GM19043 (cell line): ENCODE results near the gene SOAT2.
"Not testable (repeated sequence)": the region's sequence is repeated elsewhere in the genome, so short reads cannot be mapped to it uniquely, and the experiment has no call there.

Experiments used
- ATAC-seq: cut with Tn5 transposase; IDR thresholded peaks from one replicate; pipeline ENCODE4 v1.9.1; 2021; ENCODE audit warnings: low read depth; ENCODE audit not compliant: unreplicated experiment

Gene SOAT2

DNA sequence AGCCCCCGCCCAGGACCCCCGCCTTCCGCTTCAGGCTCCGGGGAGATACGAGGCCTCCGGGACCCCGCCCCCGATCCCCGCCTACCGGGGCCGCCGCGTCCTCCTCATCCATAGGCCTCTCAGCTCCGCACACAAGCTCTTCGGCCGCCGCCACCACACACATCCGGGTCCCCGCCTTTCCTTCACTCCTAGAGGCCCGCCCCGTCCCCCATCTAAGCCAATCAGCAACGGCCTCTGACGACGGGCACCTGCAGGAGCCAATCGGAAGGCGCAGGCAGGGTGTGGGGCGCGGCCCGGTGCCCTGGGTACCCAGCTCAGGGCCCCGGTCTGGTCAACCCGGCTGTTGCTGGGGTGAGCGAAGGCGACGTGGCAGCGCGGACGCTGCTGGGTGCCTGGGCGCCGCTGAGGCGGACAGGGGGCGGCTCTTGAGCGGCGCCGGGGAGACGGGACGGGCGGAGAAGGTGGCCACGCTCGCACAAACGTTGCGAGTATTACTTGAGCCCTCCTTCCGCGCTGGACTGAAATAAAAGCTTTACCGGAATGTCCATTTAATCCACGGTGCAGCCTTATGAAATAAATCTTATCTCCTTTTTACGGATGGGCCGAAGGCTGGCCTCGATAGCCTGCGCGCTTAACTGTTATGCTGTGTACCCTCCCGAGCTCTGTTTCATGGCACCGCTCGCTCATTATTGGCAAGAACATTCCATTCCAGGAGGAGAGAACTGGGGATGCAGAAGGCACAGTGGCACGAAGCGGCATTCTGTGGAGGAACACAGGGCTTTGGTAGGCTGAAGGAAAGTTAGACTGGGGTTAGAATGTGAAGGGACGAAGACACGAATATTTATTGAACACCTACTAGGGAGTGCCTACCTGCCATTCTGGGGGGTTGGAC lies 23.8 kb upstream of the SOAT2 start, which contains the start of gene SPRYD3:
Gene SPRYD3, minus strand, starts transcription at position 165 of the 892 bp plus-strand sequence. Its CDS starts 57 bp downstream, at position 108.
- ATAC-seq: peak; percentile 98

DNA sequence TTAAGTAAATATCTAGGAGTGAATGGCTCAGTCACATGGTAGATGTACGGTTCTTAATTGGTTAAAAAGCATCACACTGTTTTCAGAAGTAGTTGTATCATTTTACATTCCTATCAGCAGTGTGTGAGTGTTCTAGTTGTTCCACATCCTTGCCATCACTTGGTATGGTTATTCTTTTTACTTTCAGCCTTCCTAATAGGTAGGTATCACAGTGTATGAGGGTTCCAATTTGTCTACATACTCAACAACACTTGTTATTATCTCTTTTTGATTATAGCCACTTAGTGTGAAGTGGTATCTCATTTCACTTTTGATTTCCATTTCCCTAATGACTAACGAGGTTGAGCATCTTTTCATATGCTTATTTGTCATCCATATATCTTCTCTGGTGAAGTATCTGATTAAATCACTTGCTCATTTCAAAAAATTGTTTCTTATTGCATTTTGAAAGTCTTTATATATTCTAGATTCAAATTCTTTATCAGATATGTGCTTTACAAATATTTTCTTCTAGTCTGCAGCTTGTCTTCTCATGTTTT lies 20.6 kb upstream of the SOAT2 start:
- ATAC-seq: no peak

DNA sequence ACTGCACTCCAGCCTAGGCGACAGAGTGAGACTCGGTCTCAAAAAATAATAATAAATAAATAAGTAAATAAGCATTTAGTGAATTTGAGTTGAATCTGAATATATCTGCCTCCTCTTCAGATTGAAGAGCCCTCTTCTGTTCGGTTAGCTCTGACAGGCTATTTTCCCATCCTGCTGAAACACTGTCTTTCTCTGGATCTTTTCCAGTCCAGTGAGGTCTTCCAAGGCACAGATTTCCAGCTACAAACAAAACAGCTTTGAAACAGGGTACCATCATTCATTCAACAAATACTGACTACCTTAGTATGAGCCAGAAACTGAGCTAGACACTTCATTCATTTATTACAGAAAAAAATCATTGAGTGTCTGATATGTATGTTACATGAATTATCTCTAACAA lies 16.9 kb upstream of the SOAT2 start:
- no peak for ATAC-seq

DNA sequence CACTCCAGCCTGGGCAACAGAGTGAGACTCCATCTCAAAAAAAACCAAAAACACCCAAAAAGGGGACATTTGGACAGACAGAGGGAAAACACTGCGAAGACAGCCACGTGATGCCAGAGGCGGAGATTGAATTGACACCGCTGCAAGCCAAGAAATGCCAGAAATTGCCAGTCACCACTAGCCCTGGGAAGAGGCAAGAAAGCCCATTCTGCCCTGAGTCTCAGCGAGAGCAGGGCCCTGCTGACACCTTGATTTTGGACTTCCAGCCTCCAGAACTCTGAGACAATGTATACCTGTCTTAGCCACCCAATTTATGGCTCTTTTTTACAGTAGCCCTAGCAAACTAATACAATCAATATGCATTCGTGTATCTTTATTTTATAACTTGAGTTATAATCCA lies 13.2 kb upstream of the SOAT2 start:
- ATAC-seq: no peak

DNA sequence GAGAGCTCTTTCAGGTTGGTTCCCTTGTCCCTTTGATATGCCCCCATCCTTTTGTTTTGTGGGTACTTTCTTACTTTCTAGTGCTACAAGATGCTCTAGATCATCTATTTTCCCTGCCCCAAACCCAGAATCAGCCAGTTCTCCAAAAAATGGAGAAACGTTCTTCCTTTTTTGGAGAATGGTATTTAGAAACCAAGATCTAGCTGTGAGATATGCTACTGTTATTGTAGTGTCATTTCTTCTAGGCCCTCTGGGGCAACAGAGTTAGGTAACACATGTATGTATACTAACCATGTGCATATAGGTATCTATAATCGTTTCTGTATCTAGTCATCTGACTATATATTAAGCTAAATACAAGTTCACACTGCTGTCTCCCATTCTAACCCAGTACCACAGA lies 12.7 kb upstream of the SOAT2 start:
- ATAC-seq: no peak

DNA sequence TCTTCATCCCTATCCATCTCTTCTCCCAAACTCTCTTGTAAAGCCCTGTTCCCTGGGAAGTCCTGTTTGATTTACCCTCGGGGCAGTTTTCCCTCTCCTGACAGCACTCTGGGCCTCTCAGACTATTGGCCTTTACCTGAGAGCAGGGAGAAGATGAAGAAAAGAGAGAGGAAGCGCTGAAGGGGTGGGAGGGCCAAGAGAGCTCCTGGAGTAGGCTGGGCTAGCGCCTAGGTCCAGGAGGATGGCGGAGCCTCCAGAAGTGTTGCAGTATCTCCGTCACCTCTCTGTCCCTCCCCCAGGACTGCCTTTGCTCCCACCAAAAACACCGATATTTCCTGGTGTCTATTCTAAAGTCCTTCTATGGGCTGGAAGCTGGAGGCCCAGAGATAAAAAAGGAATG lies 11.5 kb upstream of the SOAT2 start:
- ATAC-seq: no peak

DNA sequence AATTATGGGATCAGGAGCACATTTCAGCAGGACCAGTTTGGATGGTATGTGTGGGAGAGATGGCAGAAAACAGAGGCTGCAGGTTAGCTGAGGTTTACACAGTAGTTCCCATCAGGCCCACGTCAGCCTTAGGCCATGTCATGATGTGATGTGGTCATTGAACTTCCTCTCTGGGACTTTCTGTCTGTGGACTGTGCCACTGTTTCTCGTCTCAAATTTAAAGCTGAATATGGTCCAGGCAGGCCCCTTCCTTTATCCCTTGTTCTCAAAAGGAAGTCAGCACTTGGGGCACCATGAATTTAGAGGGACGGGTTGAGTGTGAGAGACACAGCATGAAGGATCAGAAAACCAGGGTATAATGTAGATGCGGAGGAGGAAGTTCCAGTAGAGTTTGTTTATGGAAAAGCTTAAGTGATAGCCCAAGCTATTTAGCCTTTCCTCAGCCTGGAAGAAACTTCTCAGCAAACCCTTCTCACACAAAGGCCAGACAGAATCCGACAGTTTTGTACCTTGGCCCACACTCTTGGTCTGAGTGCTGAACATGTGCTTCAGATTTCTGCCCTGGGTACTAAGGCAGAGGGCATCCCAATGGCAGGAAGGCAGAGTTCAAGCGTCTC lies 9.4 kb upstream of the SOAT2 start:
- ATAC-seq: no peak

DNA sequence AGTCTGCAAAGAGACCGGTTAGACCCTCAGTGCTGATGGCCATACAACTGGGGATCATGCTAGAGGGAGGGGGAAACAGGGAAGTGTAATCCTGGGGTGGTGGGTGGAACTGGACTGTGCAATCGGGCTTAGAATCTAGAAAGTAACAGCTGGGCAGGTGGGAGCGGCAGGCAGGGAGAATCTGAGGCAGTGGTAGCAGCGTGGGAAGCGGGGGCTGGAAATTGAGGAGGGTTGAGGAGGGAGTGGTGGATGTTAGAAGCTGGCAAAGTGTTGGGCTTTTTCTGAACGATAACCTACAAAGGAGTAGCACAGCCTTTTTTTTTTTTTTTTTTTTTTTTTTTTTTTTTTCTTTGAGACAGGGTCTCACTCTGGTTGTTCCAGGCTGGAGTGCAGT lies 8.9 kb upstream of the SOAT2 start:
- no peak for ATAC-seq

DNA sequence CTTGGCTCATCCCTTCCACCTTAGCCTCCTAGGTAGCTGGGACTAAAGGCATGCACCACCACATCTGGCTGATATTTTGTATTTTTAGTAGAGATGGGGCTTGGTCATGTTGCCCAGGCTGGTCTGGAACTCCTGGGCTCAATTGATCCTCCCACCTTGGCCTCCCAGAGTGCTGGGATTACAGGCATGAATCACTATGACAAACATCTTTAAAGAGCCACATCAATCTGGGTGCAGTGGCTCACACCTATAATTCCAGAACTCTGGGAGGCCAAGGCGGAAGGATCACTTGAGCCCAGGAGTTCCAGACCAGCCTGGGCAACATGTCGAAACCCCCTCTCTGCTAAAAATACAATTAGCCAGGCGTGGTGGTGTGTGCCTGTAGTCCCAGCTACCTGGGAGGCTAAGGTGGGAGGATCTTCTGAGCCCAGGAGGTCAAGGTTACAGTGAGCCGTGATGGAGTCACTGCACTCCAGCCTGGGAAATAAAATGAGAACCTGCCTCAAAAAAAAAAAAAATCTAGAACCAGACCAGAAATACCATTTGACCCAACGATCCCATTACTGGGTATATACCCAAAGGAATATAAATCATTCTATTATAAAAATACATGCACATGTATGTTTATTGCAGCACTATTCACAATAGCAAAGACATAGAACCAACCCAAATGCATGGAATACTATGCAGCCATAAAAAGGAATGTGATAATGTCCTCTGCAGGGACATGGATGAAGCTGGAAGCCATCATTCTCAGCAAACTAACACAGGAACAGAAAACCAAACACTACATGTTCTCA lies 8.3 kb upstream of the SOAT2 start:
- ATAC-seq: not testable (repeated sequence)

DNA sequence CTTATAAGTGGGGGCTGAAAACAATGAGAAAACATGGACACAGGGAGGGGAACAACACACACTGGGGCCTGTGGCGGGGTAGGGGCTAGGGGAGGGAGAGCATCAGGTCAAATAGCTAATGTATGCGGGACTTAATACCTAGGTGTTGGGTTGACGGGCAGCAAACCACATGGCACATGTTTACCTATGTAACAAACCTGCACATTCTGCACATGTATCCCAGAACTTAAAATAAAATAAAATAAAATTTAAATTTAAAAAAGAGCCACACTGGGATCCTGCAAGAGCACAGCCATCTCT lies 7.7 kb upstream of the SOAT2 start:
- ATAC-seq: not testable (repeated sequence)

DNA sequence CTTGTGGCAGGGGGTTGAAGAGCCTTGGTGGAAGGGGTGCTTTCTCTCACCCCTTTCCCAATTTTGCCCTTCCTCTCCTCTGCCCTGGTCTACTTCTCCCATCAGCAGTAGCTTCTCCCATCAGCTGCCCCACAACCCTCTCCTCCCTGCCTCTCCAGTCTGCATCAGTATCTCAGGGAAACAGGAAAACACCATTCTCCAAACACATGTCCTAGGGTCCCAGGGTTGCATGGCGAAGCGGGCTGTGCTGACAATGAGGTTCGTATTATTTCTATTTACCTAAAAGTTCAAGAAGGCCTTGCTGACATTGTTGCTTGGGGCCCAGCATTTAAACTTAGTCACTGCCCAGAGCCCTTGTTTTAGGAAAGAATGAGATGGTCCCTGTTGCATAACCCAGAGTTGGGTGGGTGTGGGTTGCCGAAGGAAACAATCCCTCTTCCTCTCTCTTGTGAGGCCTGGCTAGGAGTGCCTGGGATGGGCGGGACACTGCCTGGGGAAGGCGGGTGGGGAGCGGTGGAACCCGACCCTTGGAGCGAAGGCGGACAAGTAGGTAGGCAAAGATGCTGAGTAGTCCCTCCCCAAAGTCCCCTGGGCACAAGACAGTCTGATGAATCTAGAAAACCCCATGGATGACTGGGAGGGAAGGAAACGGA lies 7.1 kb upstream of the SOAT2 start:
- ATAC-seq: no peak

DNA sequence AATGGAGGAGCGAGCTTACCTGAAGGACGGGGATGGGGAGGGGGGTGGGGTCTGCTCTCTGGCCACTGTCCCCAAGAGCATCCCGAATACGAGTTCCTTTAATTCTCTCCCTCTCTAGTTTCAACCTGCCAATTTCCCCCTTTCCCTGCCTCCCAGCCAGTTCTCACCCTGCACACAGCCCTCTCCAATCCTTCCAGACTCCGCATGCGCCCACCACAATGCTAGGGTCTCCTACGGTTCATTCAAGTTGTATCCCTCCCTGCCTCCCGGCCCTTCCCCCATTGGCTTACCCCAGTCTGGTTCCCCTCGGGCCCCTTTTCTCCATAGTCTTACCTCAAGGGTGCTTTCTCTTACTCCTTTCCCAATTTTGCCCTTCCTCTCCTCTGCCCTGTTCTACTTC lies 6.5 kb upstream of the SOAT2 start:
- no peak for ATAC-seq

DNA sequence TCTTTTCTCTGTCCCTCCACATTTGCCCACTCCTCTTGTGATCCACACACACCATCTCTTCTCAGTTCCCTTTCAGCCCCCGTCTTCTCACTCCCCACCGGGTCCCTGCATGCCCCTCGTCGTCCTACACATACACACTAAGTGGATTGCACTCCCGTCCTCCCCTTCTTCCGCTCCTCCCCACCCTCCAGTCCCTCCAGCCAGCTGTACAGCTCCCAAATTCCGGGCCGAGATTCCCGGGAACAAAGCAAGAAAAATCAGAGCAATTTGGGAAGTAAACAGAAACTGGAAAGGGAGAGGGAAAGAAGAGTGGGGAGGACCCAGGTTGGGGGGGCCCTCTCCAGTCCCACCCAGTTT lies 6.1 kb upstream of the SOAT2 start:
- ATAC-seq: no peak

DNA sequence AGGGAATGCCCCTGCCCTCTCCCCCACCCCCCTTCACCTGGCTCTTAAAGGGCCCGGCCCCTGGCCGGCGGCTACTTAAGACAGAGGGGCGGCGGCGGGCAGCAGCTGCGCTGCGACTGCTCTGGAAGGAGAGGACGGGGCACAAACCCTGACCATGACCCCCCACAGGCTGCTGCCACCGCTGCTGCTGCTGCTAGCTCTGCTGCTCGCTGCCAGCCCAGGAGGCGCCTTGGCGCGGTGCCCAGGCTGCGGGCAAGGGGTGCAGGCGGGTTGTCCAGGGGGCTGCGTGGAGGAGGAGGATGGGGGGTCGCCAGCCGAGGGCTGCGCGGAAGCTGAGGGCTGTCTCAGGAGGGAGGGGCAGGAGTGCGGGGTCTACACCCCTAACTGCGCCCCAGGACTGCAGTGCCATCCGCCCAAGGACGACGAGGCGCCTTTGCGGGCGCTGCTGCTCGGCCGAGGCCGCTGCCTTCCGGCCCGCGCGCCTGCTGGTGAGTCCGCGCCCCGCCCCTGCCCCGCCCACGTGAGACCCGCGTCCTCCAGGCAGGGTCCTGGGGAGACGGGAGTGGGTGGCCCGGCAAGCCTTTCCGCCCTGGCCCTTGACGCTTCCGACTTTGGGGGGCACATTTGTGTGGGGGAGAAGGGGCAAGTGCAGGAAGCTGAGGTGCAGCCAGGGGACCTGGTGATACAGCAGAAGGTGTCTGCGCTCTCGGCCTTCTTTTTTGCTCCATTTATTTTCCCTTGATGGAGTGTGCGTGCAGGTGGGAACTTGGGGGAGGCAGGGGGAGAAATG lies 5.5 kb upstream of the SOAT2 start, which contains the start of gene IGFBP6:
Gene IGFBP6, plus strand, starts transcription at position 104 of the 790 bp plus-strand sequence. Its CDS starts 51 bp downstream, at position 155.
- no peak for ATAC-seq

DNA sequence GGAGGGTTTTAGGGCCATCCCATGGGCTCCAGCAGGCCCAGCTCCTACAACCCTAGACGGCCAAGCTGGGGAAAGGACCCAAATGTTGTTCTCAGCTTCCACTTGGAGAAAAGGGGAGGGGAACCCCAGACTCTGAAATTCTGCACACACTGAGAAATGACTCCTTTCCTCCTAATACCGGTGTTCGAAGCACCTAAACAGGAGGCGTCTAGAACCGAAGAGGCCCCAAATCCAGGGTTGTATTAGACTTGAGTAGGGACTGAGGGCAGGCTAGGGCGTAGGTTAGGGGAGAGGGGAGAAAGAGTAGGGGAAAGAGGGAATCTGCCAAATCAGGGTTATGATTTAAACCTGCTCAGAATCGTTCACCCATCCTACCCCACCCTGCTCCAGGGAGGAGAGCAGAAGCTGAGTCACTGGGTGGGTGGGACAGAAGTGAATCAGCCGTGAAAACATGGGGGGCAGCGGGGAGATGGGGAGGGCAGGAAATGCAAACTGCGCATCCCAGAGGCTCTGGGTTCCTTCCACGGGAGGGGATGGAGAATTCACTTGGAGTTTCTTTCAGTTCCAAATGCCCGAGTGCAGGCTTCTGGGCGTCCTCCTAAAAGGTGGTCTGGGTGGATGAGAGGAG lies 4.8 kb upstream of the SOAT2 start:
- no peak for ATAC-seq

DNA sequence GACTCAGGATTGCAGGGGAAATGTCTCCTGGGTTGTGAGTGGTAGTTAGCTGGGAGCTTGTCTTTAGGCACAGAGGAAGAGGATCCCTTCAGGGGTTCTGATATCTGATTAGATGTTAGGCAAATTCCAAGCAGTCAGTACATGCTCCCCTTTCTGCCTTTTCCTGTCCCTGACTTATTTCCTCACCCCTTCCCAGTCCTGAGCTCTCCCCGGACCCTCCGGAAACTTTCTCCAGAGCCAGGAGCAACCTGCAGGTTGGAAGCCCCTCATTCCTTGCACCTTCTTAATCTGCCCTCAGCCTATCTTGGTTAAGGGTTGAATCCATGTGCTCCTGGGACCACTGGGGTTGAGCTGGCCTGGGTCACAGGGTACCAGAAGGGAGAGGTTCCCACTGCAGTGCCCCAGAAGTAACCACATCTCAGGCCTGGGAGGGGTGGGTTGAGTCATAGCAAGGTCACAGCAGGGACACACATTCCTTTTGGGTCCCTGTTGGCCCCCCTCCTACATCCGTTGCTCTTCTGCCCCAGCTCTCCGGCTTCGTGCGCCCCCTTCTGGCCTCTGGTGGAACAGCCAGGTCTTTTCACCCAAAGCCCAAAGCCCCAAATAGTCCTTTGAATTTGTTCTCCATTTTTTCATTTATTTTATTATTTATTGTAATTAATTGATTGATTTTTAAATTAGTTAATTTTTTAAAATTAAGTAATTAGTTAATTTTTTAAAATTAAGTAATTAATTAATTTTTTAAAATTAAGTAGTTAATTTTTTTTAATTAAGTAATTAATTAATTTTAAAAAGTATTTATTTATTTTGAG lies 4.0 kb upstream of the SOAT2 start:
- no peak for ATAC-seq

DNA sequence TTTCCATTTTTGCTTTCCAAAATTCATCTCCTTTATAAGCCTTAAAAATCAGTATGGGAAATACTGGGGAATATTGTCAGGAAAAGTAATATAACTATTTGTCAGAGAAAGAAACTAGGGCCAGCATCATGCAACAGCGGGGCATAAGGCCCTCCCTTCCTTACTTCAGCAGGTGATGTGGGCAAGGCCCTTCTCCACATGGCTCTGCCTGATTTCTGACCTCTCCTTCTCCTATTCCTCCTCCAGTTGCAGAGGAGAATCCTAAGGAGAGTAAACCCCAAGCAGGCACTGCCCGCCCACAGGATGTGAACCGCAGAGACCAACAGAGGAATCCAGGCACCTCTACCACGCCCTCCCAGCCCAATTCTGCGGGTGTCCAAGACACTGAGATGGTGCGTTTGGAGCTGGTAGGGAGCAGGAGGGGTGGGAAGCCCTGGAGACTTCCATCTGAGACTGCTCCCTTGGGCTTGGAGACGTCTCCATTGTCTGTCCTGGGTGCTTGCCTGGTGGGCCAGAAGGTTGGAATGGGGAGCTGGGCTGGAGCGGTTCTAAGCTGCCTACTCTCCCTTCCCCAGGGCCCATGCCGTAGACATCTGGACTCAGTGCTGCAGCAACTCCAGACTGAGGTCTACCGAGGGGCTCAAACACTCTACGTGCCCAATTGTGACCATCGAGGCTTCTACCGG lies 2.7 kb upstream of the SOAT2 start:
- ATAC-seq: no peak

DNA sequence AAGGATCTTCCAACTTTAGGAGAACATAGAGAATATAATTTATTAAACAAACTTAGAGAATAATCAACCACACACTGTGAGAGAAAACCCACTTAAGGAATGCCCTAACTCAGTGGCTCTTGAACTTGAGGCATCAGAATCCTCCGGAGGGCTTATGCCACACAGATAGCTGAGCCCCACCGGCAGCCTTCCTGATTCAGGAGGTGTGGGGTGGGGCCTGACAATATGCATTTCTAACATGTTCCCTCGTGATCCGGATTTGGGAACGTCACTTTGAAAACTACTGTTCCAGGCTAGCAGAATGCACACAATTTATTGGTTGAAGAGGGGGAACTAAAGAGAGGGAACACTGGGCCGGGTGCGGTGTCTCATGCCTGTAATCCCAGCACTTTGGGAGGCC lies 2.0 kb upstream of the SOAT2 start:
- ATAC-seq: no peak
